ENCODE data around the gene KCNN3.

Gene KCNN3

DNA sequence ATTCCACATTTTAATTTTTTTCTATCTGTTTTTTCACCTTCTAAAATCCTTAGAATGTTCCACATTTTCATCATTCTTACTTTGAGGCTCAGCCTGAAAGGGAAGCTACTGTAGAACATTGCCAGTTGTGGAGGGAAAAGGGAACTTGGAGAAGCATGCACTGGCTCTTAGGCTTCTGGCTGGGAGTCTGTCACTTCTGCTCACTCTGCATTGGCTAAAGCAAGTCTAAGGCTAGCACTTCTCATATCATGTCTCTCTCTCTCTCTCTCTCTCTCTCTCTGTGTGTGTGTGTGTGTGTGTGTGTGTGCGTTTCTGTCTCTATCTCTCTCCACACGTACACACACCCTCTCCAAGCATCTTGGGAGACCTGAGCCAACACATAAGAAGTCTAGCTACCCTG is 212.5 kb downstream of the KCNN3 start:
- no peak for ATAC-seq
- TF ChIP-seq ARNTL (CRISPR knock-in tag; IDR thresholded peaks at IDR 0.05; ENCODE audit: borderline replicate concordance, low read depth), result no peak
- TF ChIP-seq TCF4 (CRISPR knock-in tag; IDR thresholded peaks at IDR 0.05; ENCODE audit: borderline replicate concordance), result no peak
- no peak for TF ChIP-seq GLIS3 (CRISPR knock-in tag; IDR thresholded peaks at IDR 0.05)
- TF ChIP-seq, protein P1, sequence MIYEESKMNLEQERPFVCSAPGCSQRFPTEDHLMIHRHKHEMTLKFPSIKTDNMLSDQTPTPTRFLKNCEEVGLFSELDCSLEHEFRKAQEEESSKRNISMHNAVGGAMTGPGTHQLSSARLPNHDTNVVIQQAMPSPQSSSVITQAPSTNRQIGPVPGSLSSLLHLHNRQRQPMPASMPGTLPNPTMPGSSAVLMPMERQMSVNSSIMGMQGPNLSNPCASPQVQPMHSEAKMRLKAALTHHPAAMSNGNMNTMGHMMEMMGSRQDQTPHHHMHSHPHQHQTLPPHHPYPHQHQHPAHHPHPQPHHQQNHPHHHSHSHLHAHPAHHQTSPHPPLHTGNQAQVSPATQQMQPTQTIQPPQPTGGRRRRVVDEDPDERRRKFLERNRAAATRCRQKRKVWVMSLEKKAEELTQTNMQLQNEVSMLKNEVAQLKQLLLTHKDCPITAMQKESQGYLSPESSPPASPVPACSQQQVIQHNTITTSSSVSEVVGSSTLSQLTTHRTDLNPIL (CRISPR knock-in tag; IDR thresholded peaks at IDR 0.05; ENCODE audit: low read depth), result no peak
- no peak for TF ChIP-seq ZNF70 (CRISPR knock-in tag; IDR thresholded peaks at IDR 0.05)
- TF ChIP-seq CSDC2 (CRISPR knock-in tag; IDR thresholded peaks at IDR 0.05), result no peak
- TF ChIP-seq ZFP3 (CRISPR knock-in tag; IDR thresholded peaks at IDR 0.05), result no peak

- TF ChIP-seq, protein P2, sequence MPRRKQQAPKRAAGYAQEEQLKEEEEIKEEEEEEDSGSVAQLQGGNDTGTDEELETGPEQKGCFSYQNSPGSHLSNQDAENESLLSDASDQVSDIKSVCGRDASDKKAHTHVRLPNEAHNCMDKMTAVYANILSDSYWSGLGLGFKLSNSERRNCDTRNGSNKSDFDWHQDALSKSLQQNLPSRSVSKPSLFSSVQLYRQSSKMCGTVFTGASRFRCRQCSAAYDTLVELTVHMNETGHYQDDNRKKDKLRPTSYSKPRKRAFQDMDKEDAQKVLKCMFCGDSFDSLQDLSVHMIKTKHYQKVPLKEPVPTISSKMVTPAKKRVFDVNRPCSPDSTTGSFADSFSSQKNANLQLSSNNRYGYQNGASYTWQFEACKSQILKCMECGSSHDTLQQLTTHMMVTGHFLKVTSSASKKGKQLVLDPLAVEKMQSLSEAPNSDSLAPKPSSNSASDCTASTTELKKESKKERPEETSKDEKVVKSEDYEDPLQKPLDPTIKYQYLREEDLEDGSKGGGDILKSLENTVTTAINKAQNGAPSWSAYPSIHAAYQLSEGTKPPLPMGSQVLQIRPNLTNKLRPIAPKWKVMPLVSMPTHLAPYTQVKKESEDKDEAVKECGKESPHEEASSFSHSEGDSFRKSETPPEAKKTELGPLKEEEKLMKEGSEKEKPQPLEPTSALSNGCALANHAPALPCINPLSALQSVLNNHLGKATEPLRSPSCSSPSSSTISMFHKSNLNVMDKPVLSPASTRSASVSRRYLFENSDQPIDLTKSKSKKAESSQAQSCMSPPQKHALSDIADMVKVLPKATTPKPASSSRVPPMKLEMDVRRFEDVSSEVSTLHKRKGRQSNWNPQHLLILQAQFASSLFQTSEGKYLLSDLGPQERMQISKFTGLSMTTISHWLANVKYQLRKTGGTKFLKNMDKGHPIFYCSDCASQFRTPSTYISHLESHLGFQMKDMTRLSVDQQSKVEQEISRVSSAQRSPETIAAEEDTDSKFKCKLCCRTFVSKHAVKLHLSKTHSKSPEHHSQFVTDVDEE (CRISPR knock-in tag; IDR thresholded peaks at IDR 0.05), result no peak
- TF ChIP-seq GLIS3 (CRISPR knock-in tag; IDR thresholded peaks at IDR 0.05), result no peak
- no peak for ATAC-seq
Measured at GRCh38 chr1:154652893-154653292, 217.2 kb downstream of the KCNN3 start.

All from SK-N-SH treated with all-trans-retinoic acid at 6 μM for 48 hours (cell line).